Caki2 (cell line): ENCODE data around the gene NSMCE4A. TPM values are rescaled to one million over a fixed set of nuclear protein-coding genes. Genes with fewer than 3 reads are reported as not detected.
A peak's percentile ranks its signal among the peaks of the same experiment; 100 is the strongest.
"Not testable (repeated sequence)": the region's sequence is repeated elsewhere in the genome, so short reads cannot be mapped to it uniquely, and the experiment has no call there.

Source experiments
- DNase-seq: peaks from one replicate; pipeline ENCODE4 v3.0.0-alpha.2; 2015; ENCODE audit warnings: low read depth
- in situ Hi-C: cut with HindIII; loops from 2 replicates; pipeline ENCODE4 v1.10.0; 2016; ENCODE audit warnings: low sequenced_read_pairs, low pct_unique_long_range_greater_than_20kb, mixed read lengths
- total RNA-seq: library from RNA; depleted of rRNA; stranded (reverse); fragments of >200 nt; shearing (Covaris generic); gene quantifications from 2 replicates; pipeline ENCODE4 v1.2.3, GENCODE V29; 2014; ENCODE audit warnings: low replicate concordance; rRNA removed

The NSMCE4A gene, protein sequence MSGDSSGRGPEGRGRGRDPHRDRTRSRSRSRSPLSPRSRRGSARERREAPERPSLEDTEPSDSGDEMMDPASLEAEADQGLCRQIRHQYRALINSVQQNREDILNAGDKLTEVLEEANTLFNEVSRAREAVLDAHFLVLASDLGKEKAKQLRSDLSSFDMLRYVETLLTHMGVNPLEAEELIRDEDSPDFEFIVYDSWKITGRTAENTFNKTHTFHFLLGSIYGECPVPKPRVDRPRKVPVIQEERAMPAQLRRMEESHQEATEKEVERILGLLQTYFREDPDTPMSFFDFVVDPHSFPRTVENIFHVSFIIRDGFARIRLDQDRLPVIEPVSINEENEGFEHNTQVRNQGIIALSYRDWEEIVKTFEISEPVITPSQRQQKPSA
- total RNA-seq, result 64.4 and 70.6 TPM in 2 replicates

- in situ Hi-C loops, result no loop called here
- DNase-seq, result peak; percentile 72
These were observed at the start of gene NSMCE4A for GRCh38 chr10:121974535-121975294. Gene NSMCE4A, minus strand, starts transcription at chr10:121975217. Its CDS starts 52 bp downstream, at chr10:121975165.

- DNase-seq, in situ Hi-C loops: not testable (repeated sequence)
These were observed 48.2 kb upstream of the NSMCE4A start for GRCh38 chr10:122023257-122023656.

DNA sequence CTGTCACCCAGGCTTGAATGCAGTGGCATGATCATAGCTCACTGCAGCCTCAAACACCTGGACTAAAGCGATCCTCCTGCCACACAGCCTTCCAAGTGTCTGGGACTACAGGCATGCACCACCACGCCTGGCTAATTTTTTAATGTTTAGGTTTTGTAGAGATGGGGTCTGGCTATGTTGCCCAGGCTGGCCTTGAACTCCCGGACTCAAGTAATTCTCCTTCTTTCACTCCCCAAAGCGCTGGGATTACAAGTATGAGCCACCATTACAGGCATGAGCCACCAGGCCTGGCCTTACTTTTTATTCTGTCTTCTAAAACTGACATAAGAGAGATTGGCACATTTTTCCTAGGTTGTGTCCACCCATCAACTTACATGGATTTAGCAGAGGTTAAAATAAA, 47.3 kb upstream of the NSMCE4A start:
- in situ Hi-C loops, result no loop called here
- DNase-seq, result no peak

DNA sequence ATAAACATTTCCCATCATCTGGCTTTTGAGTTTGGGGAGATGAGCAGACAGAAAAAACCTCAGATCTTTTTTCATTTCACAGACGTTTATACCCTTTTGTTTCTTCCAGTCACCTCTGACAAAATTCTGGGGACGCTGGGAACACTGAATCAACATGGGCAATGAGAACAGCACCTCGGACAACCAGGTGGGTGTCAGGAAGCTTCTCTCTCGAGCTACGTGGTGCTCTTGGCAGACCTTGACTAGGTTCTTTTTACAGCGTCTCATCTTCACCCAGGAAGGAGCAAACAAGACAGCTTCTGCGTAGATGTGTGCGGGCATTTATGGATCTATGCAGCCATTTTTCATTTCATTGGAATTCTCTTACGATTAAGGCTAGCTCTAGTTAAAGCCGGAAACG, 46.8 kb upstream of the NSMCE4A start:
- in situ Hi-C loops, result no loop called here

DNA sequence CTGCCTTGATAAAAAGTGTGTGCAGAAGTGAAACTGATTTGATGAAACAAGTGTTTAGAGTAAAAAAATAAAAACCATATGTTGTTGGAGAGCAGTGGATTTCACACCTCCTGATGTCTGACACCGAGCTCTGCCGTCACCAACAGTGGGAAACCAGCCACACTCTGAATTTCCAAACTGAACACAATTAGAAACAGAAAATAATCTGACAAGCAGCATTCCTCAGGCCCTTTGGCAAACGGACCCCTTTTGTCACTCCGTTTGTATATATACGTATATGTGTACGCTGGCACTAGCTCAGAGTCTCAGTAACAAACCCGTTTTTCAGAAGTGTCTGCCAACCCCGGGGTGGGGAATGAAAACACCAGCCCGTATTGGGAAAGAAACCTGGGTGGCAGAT, 46.4 kb upstream of the NSMCE4A start:
- in situ Hi-C loops, result no loop called here
- no peak for DNase-seq

More for the DNA sequence above, 46.8 kb upstream of the NSMCE4A start:
- DNase-seq, result no peak

GRCh38 chr10:122020226-122020625, 45.2 kb upstream of the NSMCE4A start:
- in situ Hi-C loops, result no loop called here
- no peak for DNase-seq

GRCh38 chr10:122019414-122019975, 44.5 kb upstream of the NSMCE4A start:
- in situ Hi-C loops, result no loop called here
- DNase-seq, result peak; percentile 59

DNA sequence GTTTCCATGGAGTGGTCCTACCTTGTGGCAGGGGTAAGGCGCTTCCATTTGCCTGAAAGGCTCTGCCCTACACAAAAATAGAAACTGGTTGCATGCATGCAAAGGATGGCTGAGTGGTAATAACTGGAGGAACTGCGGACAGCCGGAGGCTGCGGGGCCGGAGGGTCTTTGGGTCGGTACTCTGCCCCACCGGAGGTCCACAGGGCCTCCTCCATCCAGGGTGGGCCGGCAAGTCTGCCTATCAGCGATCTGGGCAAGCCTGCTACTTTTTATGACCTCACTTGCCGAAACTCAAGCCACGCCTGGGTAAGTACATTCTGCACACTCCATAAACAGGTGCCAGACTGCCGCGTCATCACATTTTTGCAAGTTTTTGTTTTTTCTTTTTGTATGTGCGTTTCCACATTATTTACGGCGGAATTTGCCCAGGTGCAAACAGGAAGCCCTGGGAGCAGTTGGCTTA, 44.0 kb upstream of the NSMCE4A start:
- in situ Hi-C loops, result no loop called here
- DNase-seq, result no peak

DNA sequence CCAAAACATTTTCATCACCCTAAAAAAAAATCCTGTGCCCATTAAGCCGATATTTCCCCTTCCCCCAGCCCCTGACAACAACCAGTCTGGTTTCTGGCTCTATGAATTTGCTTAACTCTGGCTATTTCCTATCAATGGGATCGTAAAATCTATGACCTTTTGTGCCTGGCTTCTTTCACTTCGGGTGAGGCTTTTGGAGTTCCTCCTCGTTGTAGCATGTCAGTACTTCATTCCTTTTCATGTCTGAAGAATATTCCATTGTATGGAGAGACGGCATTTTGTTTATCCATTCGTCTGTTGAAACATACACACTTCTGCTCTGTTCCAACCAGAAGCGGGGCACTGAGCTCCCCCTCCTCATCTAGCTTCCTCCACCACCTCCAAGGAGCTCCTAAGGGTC, 43.5 kb upstream of the NSMCE4A start:
- DNase-seq, result no peak

GRCh38 chr10:122017926-122018325, 42.9 kb upstream of the NSMCE4A start:
- in situ Hi-C loops, DNase-seq: not testable (repeated sequence)

More for the DNA sequence above, 43.5 kb upstream of the NSMCE4A start:
- in situ Hi-C loops, result no loop called here

DNA sequence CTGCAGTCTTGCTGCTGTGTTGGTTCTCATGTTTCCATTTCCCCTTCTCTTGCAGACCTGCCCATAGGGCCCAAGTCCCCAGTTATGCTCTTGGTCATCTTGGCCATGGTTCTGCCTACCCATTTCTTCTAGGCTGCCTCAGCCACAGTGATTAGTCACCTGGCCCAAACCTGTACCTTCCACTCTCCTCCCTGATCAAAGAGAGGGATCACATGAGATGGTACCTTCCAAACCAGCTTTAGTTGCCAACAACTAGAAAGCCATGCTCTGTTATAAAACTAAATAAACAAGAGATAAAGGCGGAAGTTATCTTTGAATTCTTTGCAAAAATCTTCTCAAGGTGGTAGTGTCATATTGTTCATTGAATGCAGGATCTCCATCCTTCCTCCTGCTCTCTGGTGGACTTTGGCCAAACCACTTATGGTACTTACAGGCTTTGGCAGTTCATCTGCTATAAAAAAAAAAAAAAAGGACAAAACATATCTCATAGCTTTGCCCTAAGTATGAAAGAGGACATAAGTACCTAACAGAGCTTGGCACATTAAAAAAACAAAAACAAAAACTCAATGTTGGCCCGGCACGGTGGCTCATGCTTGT, 39.7 kb upstream of the NSMCE4A start:
- in situ Hi-C loops, result no loop called here
- DNase-seq, result no peak

DNA sequence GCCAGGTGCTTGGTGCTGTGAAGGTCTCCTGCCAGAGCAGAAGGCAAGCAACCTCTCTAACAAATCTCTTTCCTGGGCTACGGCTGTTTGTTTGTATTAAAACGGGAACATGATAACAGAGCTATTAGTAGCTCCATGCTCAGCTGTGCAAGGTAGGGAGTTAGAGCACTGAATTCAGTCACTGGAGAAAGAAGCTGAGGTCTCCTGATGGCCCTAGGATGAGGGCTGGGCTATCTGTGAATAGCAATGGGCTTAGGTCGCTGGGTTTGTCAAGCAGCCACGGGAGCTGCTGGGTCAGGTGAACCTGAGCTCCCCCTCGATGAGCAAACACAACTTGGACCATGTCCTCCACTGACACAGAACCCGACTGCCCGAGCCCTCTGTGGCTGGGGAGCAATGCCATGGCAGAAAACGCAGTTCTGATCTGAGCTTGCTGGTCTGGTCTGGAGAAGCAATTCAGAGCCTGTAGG, 38.3 kb upstream of the NSMCE4A start:
- no peak for DNase-seq
- in situ Hi-C loops, result no loop called here

DNA sequence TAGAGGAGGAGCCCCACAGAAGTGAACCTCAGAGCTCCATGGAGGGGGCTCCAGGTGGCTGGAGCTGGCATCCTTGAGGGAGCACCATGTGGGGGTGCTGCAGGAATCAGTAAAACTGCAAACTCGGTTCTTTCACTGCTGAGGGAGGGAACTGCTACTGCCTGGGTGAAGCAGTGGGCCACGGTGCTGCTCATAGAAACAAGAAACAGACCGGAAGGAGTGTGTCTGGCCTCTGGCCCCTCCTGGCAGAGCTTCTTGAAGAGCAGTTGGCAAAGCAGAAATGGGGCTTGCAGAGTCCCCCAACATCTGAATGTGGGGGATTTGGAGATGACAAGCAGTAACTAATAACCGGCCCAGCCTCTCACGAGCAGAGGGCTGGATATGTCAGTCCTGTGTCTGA, 37.7 kb upstream of the NSMCE4A start:
- in situ Hi-C loops, result no loop called here
- DNase-seq, result no peak

DNA sequence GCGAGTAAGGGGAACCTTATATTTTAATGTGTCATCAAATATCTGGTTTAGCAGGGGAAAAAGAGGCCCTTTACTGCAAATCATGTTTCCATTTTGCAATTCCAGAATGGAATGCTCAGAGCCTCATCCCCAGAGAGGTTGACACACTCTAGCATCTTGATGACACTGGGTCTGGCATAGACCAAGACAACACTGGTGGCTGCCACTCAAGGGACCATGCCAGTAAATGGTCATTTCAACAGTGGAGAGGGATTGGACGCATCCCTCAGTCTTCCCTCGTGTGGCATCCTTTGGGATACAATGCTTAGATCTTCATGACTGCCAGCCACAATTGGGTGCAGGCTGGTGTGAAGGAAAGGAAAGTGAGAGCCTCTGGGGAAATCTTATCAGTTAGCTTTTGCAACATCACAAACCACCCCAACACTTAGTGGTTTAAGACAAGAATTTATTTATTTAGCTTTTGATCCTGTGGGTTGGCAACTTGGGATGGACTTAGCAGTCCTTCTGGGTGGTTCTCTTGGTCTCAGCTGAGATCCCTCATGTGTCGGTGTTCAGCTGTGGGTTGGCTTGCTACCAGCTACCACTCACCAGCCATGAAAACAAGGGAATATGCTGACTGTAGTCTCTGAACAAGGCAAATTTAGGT, 35.5 kb upstream of the NSMCE4A start:
- no peak for DNase-seq
- in situ Hi-C loops, result no loop called here

DNA sequence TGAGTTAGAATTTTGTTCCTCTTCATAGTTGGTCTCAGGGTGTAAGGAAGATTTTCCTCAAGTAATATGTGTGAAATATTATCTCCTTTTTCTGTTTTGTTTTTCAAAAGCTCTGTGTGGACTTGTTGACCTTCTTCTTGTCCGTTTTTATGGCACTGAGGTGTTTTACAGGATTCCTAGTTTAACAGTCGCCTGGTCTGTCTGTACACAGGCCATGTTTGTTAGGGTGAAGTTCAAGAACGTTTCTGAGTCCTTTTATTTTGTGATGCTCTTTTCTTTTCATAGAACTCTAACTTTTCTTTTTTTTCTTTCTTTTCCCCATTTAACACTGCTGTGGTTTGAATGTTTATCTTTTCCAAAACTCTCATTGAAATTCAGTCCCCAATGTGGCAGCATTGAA, 32.4 kb upstream of the NSMCE4A start:
- no peak for DNase-seq
- in situ Hi-C loops, result no loop called here

- no peak for DNase-seq
- in situ Hi-C loops, result no loop called here
These were observed 26.7 kb upstream of the NSMCE4A start for GRCh38 chr10:122001698-122002097.

GRCh38 chr10:121999301-121999700, 24.3 kb upstream of the NSMCE4A start:
- no peak for DNase-seq
- in situ Hi-C loops, result no loop called here

DNA sequence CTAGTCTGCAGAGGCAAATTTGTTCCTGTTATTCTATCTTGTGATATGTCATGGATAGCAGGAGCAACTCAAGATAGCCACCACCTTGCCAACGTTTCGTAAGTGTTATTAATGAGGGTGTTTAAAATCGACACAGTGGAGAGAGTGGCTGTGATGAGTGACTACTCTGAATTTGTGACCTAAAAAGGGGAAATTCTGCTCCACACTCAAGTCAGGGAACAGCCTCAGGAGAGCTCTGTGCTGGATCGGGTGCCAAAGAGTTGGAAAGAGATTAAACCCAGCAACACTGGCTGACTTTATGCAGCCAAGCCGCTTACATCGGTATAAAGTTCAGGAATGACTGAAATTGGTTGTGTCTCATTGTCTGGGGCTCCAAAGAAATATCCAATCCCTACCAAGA, 23.4 kb upstream of the NSMCE4A start:
- in situ Hi-C loops, result no loop called here
- DNase-seq, result no peak
